ENCODE results near the gene PIEZO1.

DNA sequence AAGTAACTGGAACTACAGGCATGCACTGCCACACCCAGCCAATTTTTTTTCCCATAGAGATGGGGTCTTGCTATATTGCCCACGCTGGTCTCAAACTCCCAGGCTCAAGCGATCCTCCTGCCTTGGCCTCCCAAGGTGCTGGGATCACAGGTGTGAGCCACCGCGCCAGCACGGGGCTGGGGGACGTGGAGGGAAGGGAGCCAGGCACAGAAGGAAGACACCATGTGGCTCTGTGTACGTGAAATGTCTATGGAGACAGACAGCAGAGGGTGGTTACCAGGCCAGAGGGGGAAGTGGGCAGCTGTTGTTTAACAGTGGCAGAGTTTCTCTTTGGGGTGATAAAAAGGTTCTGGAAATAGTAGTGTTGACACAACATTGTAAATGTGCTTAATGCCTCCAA, 4.6 kb upstream of the PIEZO1 start:
- TF ChIP-seq, protein P1, sequence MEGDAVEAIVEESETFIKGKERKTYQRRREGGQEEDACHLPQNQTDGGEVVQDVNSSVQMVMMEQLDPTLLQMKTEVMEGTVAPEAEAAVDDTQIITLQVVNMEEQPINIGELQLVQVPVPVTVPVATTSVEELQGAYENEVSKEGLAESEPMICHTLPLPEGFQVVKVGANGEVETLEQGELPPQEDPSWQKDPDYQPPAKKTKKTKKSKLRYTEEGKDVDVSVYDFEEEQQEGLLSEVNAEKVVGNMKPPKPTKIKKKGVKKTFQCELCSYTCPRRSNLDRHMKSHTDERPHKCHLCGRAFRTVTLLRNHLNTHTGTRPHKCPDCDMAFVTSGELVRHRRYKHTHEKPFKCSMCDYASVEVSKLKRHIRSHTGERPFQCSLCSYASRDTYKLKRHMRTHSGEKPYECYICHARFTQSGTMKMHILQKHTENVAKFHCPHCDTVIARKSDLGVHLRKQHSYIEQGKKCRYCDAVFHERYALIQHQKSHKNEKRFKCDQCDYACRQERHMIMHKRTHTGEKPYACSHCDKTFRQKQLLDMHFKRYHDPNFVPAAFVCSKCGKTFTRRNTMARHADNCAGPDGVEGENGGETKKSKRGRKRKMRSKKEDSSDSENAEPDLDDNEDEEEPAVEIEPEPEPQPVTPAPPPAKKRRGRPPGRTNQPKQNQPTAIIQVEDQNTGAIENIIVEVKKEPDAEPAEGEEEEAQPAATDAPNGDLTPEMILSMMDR (IDR thresholded peaks at IDR 0.05), result no peak
- no peak for TF ChIP-seq POLR2A (IDR thresholded peaks at IDR 0.05)
